HEK293 (cell line): Measurements from ENCODE around the gene GUCA2B.

ENCODE experiments used
- CTCF ChIA-PET: fragments of 350-600 bp; formaldehyde crosslinking; extraction: SDS; loops from one replicate; lab custom pipeline; 2021; ENCODE audit warnings: antibody characterized with exemption; lab: Yijun Ruan, JAX
- POLR2A ChIA-PET: fragments of 300-600 bp; formaldehyde crosslinking; extraction: SDS; loops from one replicate; lab custom pipeline; 2020; ENCODE audit warnings: antibody characterized with exemption, inconsistent platforms; lab: Yijun Ruan, JAX
- H3K27ac ChIP-seq: fragments of 200-500 bp; sonication (Bioruptor generic); 2 replicates; pipeline ENCODE4 v1.5.1; 2014; ENCODE audit warnings: low read depth, low read length, control low read depth, inconsistent platforms; ENCODE audit errors: extremely low read depth
- H3K36me3 ChIP-seq, 2 experiments: fragments of 200-500 bp in 1 of 2; sonication (Bioruptor generic) in 1 of 2; 1 replicate in 1 of 2; 2 replicates in 1 of 2; pipeline ENCODE4 v1.5.1; 2014 to 2017; ENCODE audit warnings: inconsistent platforms in 2 of 2, low read length in 2 of 2; ENCODE audit not compliant: control insufficient read depth in 2 of 2, insufficient read depth in 1 of 2
- H3K4me1 ChIP-seq: fragments of 200-500 bp; sonication (Bioruptor generic); 2 replicates; pipeline ENCODE4 v1.5.1; 2014; ENCODE audit warnings: mild to moderate bottlenecking, low read length, inconsistent platforms; ENCODE audit not compliant: control insufficient read depth, insufficient read depth
- H3K4me3 ChIP-seq: 2 replicates; pipeline ENCODE4 v1.5.1; 2011; ENCODE audit warnings: low read depth, mild to moderate bottlenecking, control low read depth, low read length, moderate library complexity
- H3K9me3 ChIP-seq: fragments of 200-500 bp; sonication (Bioruptor generic); 2 replicates; pipeline ENCODE4 v1.5.1; 2014; ENCODE audit warnings: low read depth, low read length, inconsistent platforms; ENCODE audit not compliant: control insufficient read depth, insufficient read depth
- EGR2 ChIP-seq: fragments of 450-650 bp; formaldehyde crosslinking; IDR thresholded peaks from 2 replicates; pipeline ENCODE4 v1.5.1; 2016; ENCODE audit warnings: low read depth, missing biosample characterization, missing genetic modification characterization
- KLF8 ChIP-seq: fragments of 450-650 bp; formaldehyde crosslinking; IDR thresholded peaks from 2 replicates; pipeline ENCODE4 v1.5.1; 2016; ENCODE audit warnings: missing biosample characterization, missing genetic modification characterization
- SP3 ChIP-seq: fragments of 450-650 bp; formaldehyde crosslinking; IDR thresholded peaks from 2 replicates; pipeline ENCODE4 v1.5.1; 2016; ENCODE audit warnings: missing biosample characterization, missing genetic modification characterization
- TRIM28 ChIP-seq: IDR thresholded peaks from 2 replicates; pipeline ENCODE4 v1.6.1; 2011; ENCODE audit warnings: low read length, control low read depth, borderline replicate concordance
- ZFP69B ChIP-seq: fragments of 450-650 bp; formaldehyde crosslinking; IDR thresholded peaks from 2 replicates; pipeline ENCODE4 v1.5.1; 2016; ENCODE audit warnings: missing biosample characterization, missing genetic modification characterization
- ZNF133 ChIP-seq: fragments of 450-650 bp; formaldehyde crosslinking; IDR thresholded peaks from 2 replicates; pipeline ENCODE4 v1.5.1; 2016; ENCODE audit warnings: missing biosample characterization, missing genetic modification characterization
- ZNF148 ChIP-seq: fragments of 450-650 bp; formaldehyde crosslinking; IDR thresholded peaks from 2 replicates; pipeline ENCODE4 v1.5.0; 2017; ENCODE audit warnings: missing biosample characterization, missing genetic modification characterization, borderline replicate concordance
- ZNF174 ChIP-seq: fragments of 450-650 bp; formaldehyde crosslinking; IDR thresholded peaks from 2 replicates; pipeline ENCODE4 v1.5.0; 2017; ENCODE audit warnings: missing biosample characterization, mild to moderate bottlenecking, missing genetic modification characterization
- ZNF202 ChIP-seq: fragments of 450-650 bp; formaldehyde crosslinking; IDR thresholded peaks from 2 replicates; pipeline ENCODE4 v1.5.1; 2016; ENCODE audit warnings: missing biosample characterization, missing genetic modification characterization, borderline replicate concordance
- ZNF571 ChIP-seq: fragments of 450-650 bp; formaldehyde crosslinking; IDR thresholded peaks from 2 replicates; pipeline ENCODE4 v1.5.0; 2017; ENCODE audit warnings: missing biosample characterization, missing genetic modification characterization
- ZNF658 ChIP-seq: fragments of 450-650 bp; formaldehyde crosslinking; IDR thresholded peaks from 2 replicates; pipeline ENCODE4; 2016; ENCODE audit warnings: missing biosample characterization, missing genetic modification characterization
- ZNF670 ChIP-seq: fragments of 450-650 bp; formaldehyde crosslinking; IDR thresholded peaks from 2 replicates; pipeline ENCODE4 v1.5.1; 2016; ENCODE audit warnings: missing biosample characterization, missing genetic modification characterization, low read depth
- ZNF830 ChIP-seq: fragments of 450-650 bp; IDR thresholded peaks from 2 replicates; pipeline ENCODE4 v1.5.0; 2018; ENCODE audit warnings: missing biosample characterization, missing genetic modification characterization, low read depth, mild to moderate bottlenecking, moderate library complexity
- ZNF843 ChIP-seq: fragments of 450-650 bp; formaldehyde crosslinking; IDR thresholded peaks from 2 replicates; pipeline ENCODE4 v1.5.1; 2016; ENCODE audit warnings: missing biosample characterization, missing genetic modification characterization
- TF ChIP-seq, protein P1 (sequence below): fragments of 450-650 bp; formaldehyde crosslinking; IDR thresholded peaks from 2 replicates; pipeline ENCODE4 v1.5.1; 2016; ENCODE audit warnings: missing biosample characterization, missing genetic modification characterization
- TF ChIP-seq, protein P2 (sequence below): fragments of 450-650 bp; formaldehyde crosslinking; IDR thresholded peaks from 2 replicates; pipeline ENCODE4 v1.5.1; 2017; ENCODE audit warnings: missing biosample characterization, missing genetic modification characterization
- TF ChIP-seq, protein P3 (sequence below): fragments of 450-650 bp; formaldehyde crosslinking; IDR thresholded peaks from 2 replicates; pipeline ENCODE4 v1.5.1; 2017; ENCODE audit warnings: missing biosample characterization, missing genetic modification characterization
- TF ChIP-seq, protein P4 (sequence below): fragments of 450-650 bp; formaldehyde crosslinking; IDR thresholded peaks from 2 replicates; pipeline ENCODE4 v1.5.1; 2017; ENCODE audit warnings: missing biosample characterization, missing genetic modification characterization

GUCA2B gene

GRCh38 chr1:42137766-42138165 lies 15.4 kb upstream of the GUCA2B start:
- no peak overlapping the region for H3K4me3 ChIP-seq
- TF ChIP-seq ZNF571 (tag by site-specific recombination) (no peak), ZNF670 (tag by site-specific recombination) (no peak)
- no peaks in the 10 kb centered on the region for H3K9me3 ChIP-seq
- no peaks in the 10 kb centered on the region for H3K4me1 ChIP-seq
- POLR2A ChIA-PET = no interaction called here
- H3K27ac ChIP-seq = no peak overlapping the region
- no peaks in the 10 kb centered on the region for H3K36me3 ChIP-seq
- CTCF ChIA-PET = interaction anchor here (0.7 to 0.9 kb wide), 3 partner anchors 9 to 36 kb away, joined by 3 read pairs; no protein-coding TSS in a partner anchor

- Histone ChIP-seq H3K9me3 (no peaks in the 10 kb centered on the region), H3K4me3 (no peak overlapping the region), H3K27ac (no peak overlapping the region), H3K4me1 (no peaks in the 10 kb centered on the region), H3K36me3 (no peaks in the 10 kb centered on the region)
- POLR2A ChIA-PET = no interaction called here
- CTCF ChIA-PET = interaction anchor here (0.7 kb wide), 1 partner anchor 35 kb away, joined by 3 read pairs; no protein-coding TSS in a partner anchor
- TF ChIP-seq EGR2 (tag by site-specific recombination) (0 out of 2 replicates have a peak, but pooled peaks have one; percentile 29), KLF8 (no peak)
Observed at GRCh38 chr1:42138586-42138985, 14.6 kb upstream of the GUCA2B start.

DNA sequence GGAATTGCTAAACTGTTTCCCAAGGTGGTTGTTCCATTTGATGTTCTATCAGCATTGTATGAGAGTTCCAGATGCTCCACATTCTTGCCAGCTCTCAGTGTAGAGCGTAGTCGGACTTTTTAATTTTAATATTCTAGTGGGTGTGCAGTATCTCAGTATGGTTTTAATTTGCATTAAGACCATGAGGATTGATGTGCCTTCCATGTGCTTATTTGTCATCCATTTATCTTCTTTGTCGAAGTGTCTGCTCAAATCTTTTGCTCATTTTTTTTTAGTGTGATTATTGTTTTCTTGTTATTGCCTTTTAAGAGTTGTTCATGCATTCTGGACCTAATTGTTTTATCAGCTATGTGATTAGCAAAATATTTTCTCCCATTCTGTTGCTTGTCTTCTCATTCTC lies 13.8 kb upstream of the GUCA2B start:
- Histone ChIP-seq H3K4me3 (no peak overlapping the region), H3K36me3 (no peaks in the 10 kb centered on the region), H3K9me3 (no peaks in the 10 kb centered on the region), H3K4me1 (no peaks in the 10 kb centered on the region), H3K27ac (no peak overlapping the region)
- CTCF ChIA-PET = no interaction called here
- POLR2A ChIA-PET = no interaction called here
- no peak for TF ChIP-seq ZNF202 (tag by site-specific recombination)
- no peak for TF ChIP-seq ZFP69B (tag by site-specific recombination)
- TF ChIP-seq, protein P1, sequence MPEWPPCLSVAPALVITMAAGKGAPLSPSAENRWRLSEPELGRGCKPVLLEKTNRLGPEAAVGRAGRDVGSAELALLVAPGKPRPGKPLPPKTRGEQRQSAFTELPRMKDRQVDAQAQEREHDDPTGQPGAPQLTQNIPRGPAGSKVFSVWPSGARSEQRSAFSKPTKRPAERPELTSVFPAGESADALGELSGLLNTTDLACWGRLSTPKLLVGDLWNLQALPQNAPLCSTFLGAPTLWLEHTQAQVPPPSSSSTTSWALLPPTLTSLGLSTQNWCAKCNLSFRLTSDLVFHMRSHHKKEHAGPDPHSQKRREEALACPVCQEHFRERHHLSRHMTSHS = no peak
- TF ChIP-seq ZNF830 (tag by site-specific recombination) = no peak
- no peak for TF ChIP-seq SP3
- TF ChIP-seq, protein P2, sequence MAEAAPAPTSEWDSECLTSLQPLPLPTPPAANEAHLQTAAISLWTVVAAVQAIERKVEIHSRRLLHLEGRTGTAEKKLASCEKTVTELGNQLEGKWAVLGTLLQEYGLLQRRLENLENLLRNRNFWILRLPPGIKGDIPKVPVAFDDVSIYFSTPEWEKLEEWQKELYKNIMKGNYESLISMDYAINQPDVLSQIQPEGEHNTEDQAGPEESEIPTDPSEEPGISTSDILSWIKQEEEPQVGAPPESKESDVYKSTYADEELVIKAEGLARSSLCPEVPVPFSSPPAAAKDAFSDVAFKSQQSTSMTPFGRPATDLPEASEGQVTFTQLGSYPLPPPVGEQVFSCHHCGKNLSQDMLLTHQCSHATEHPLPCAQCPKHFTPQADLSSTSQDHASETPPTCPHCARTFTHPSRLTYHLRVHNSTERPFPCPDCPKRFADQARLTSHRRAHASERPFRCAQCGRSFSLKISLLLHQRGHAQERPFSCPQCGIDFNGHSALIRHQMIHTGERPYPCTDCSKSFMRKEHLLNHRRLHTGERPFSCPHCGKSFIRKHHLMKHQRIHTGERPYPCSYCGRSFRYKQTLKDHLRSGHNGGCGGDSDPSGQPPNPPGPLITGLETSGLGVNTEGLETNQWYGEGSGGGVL (tag by site-specific recombination) = no peak

- Histone ChIP-seq H3K27ac (no peak overlapping the region), H3K36me3 (no peaks in the 10 kb centered on the region), H3K9me3 (no peaks in the 10 kb centered on the region), H3K4me1 (no peaks in the 10 kb centered on the region), H3K4me3 (no peak overlapping the region)
- ChIA-PET CTCF (no interaction called here), POLR2A (no interaction called here)
- TF ChIP-seq TRIM28 (no peak), ZNF148 (tag by site-specific recombination) (no peak), ZNF133 (tag by site-specific recombination) (no peak), ZNF658 (tag by site-specific recombination) (no peak), ZNF843 (no peak), ZNF174 (no peak)
- TF ChIP-seq, protein P3, sequence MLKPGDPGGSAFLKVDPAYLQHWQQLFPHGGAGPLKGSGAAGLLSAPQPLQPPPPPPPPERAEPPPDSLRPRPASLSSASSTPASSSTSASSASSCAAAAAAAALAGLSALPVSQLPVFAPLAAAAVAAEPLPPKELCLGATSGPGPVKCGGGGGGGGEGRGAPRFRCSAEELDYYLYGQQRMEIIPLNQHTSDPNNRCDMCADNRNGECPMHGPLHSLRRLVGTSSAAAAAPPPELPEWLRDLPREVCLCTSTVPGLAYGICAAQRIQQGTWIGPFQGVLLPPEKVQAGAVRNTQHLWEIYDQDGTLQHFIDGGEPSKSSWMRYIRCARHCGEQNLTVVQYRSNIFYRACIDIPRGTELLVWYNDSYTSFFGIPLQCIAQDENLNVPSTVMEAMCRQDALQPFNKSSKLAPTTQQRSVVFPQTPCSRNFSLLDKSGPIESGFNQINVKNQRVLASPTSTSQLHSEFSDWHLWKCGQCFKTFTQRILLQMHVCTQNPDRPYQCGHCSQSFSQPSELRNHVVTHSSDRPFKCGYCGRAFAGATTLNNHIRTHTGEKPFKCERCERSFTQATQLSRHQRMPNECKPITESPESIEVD (tag by site-specific recombination) = no peak
- TF ChIP-seq, protein P4, sequence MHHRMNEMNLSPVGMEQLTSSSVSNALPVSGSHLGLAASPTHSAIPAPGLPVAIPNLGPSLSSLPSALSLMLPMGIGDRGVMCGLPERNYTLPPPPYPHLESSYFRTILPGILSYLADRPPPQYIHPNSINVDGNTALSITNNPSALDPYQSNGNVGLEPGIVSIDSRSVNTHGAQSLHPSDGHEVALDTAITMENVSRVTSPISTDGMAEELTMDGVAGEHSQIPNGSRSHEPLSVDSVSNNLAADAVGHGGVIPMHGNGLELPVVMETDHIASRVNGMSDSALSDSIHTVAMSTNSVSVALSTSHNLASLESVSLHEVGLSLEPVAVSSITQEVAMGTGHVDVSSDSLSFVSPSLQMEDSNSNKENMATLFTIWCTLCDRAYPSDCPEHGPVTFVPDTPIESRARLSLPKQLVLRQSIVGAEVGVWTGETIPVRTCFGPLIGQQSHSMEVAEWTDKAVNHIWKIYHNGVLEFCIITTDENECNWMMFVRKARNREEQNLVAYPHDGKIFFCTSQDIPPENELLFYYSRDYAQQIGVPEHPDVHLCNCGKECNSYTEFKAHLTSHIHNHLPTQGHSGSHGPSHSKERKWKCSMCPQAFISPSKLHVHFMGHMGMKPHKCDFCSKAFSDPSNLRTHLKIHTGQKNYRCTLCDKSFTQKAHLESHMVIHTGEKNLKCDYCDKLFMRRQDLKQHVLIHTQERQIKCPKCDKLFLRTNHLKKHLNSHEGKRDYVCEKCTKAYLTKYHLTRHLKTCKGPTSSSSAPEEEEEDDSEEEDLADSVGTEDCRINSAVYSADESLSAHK (tag by site-specific recombination) = no peak
Observed at GRCh38 chr1:42140191-42140590, 13.0 kb upstream of the GUCA2B start.
